ENCODE measurements around the gene LTBP4.
"Not testable (repeated sequence)": the region's sequence is repeated elsewhere in the genome, so short reads cannot be mapped to it uniquely, and the experiment has no call there.

- TF ChIP-seq CTCF, POLR2A (IDR thresholded peaks at IDR 0.05): not testable (repeated sequence)
Observed at GRCh38 chr19:40624369-40625153, 23.4 kb downstream of the LTBP4 start.
